CD4-positive, alpha-beta T cell treated with Interferon alpha-2 for 1 hour (primary cell): ENCODE data around the gene OR1K1.
"Not testable (repeated sequence)": the region's sequence is repeated elsewhere in the genome, so short reads cannot be mapped to it uniquely, and the experiment has no call there.

Source experiments
- DNase-seq, 2 donors: peaks; one replicate each; pipeline ENCODE4 v3.0.0-alpha.2; 2020 to 2022

The OR1K1 gene, protein sequence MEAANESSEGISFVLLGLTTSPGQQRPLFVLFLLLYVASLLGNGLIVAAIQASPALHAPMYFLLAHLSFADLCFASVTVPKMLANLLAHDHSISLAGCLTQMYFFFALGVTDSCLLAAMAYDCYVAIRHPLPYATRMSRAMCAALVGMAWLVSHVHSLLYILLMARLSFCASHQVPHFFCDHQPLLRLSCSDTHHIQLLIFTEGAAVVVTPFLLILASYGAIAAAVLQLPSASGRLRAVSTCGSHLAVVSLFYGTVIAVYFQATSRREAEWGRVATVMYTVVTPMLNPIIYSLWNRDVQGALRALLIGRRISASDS

GRCh38 chr9:122800066-122801060, at the start of gene OR1K1:
TSS of gene OR1K1 (plus strand) at chr9:122800123. CDS start at chr9:122800123, 0 bp downstream.
- DNase-seq: no peak

- DNase-seq: no peak
Observed at GRCh38 chr9:122754825-122755224, 45.1 kb upstream of the OR1K1 start.

- no peak for DNase-seq
Observed at GRCh38 chr9:122767817-122768216, 32.1 kb upstream of the OR1K1 start.

DNA sequence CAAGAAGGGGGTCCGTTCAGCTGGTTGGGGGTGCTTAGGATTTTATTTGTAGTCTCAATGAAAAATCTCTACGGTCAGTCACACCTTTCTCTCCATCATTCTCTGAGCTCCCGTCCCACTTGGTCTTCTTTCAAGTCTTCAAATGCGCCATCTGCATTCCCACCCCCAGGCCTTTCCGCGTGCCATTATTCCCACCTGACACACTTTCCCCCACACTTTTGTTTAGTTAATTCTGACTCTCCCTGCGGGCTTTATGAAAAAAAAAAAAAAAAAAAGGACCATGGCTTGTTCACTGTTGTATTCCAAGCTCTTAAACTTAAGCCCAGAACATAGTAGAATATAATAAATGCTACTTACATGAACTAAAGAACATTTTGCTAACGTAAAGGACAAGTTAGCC, 22.9 kb upstream of the OR1K1 start:
- no peak for DNase-seq

DNA sequence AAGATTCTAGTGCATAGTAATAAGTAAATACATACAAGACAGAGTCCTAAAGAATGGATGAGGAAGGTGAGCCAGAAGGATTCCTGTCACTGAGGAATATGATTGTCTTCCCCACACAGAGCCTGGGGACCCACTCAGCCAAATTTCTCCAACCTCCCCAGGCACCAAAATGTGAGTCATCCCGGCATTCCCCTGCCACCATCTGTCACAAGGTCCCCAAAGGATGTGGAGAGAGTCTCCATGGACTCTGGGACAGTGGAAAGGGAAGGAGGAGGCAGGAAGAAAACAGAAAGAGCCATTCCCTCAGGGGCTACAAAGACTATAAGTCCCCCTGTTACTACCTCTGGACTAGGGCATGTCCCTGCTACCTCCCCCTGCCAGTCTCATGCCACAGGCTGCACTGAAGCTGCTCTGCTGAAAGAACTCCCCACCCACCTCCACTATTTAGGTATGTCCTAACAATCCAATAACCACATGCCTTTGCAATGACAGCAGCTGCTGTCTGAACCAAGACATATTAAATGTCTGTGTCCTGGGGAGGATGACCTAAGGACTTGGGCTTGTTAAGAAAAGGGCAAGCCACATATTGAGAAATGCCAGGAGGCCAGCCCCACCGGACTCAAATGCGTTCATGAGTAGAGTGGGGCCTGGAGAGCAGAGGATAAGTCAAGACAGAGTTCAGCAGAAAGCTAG, 21.8 kb upstream of the OR1K1 start:
- no peak for DNase-seq

- DNase-seq: no peak
Observed at GRCh38 chr9:122779181-122779580, 20.7 kb upstream of the OR1K1 start.

DNA sequence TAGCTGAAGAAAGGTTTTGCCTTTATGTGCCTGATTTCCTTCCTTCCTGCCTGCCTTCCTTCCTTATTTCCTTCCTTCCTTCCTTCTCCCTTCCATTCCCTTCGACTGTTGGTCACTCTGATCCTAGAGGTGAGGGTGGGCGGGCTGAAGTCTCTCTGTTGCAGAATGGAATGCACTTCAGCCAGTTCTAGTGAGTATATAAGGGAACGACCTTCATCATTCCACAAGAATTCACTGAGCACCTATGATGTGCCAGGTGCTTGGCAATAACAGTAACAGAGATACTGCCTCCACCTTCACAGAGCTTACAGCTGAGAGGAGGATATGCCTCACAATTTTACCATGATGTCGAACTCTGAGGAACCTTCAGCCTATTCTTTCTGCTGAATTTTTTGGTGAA, 19.9 kb upstream of the OR1K1 start:
- no peak for DNase-seq

GRCh38 chr9:122781671-122782070, 18.3 kb upstream of the OR1K1 start:
- DNase-seq: no peak

- no peak for DNase-seq
Observed at GRCh38 chr9:122785269-122785668, 14.7 kb upstream of the OR1K1 start.

DNA sequence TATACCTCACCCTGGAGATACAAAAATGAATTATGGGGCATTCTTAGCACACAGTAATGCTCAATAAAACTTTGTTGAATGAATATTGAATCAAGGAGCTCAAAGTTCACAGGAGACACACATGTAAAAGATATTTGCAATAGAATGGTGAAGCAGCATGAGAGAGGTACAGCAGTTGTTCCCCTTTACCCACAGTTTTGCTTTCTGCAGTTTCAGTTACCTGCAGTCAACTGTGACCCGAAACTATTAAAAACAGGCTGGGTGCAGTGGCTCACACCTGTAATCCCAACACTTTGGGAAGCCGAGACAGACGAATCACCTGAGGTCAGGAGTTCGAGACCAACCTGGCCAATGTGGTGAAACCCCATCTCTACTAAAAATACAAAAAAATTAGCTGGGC, 13.6 kb upstream of the OR1K1 start:
- DNase-seq: no peak

DNA sequence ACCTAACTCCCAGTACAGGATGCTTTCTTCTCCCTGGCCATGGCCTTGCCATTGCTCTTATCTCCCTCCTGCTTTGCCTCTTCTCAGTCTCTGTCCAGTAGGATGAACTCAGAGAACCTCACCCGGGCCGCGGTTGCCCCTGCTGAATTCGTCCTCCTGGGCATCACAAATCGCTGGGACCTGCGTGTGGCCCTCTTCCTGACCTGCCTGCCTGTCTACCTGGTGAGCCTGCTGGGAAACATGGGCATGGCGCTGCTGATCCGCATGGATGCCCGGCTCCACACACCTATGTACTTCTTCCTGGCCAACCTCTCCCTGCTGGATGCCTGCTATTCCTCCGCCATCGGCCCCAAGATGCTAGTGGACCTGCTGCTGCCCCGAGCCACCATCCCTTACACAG, 11.1 kb upstream of the OR1K1 start, which contains the start of gene OR5C1:
OR5C1 (plus strand) TSS at position 103 of the 400 bp plus-strand sequence; CDS start at position 103, 0 bp downstream.
- DNase-seq: no peak

- no peak for DNase-seq
Observed at GRCh38 chr9:122789256-122790046, 10.5 kb upstream of the OR1K1 start.

- no peak for DNase-seq
Observed at GRCh38 chr9:122791872-122792669, 7.9 kb upstream of the OR1K1 start.

- no peak for DNase-seq
Observed at GRCh38 chr9:122797316-122798063, 2.4 kb upstream of the OR1K1 start.

- no peak for DNase-seq
Observed at GRCh38 chr9:122806661-122807060, 6.7 kb downstream of the OR1K1 start.

DNA sequence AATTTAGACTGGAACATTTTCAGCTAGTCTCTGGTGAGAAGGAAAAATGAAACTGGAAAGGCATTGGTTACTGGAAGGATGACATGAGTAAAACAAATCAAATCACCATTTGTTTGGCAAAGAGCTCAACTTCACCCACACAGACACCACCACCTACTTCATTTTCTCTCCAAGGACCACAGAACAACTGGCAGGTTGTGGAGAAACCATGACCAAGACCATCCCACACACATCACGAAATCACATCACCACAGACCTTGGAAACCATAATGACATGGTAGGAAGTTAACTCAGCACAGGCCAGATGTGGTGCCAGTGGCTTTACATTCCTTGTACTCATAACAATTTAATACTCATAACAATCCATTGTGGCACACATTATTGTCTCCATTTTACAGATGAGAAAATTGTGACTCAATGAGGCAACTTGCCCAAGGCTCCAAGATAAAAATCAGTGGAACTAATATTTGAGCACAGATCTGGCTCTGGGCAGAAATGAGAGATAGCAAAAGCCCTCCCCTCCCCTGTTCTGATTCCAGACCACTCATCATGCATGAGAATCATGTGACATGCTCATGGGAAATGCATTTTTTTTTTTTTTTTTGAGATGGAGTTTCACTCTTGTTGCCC, 7.5 kb downstream of the OR1K1 start:
- no peak for DNase-seq

- DNase-seq: no peak
Observed at GRCh38 chr9:122808141-122808540, 8.2 kb downstream of the OR1K1 start.

GRCh38 chr9:122809261-122809660, 9.3 kb downstream of the OR1K1 start:
- not testable (repeated sequence) for DNase-seq

DNA sequence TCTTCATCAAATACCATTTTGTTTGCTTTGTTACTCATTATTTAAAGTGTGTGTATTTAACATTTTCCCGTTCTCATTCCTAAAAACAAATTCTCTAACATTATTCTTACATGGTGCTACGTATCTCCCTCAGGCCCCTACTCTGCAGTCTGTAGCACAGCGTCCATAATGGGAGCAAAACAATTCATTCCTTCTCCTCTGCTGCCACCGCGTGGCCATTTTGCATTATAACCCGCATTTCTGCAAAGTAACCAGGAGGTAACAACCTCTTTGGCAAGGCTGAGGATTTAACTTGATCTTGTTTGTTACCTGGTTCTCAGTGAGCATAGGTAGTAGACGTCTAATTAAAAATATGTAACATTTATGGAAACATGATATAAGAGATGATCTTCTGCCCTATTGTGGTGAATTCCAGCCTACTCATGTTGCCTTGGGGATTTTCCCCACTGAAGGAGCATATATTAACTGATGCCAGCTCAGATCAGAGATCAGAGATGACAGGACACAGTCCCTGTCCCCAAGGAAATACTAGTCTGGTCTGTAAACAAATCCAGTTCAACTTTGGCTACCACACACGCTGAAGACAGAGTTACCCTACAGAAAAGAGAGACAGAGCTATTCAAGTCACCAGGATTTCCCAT, 10.5 kb downstream of the OR1K1 start:
- DNase-seq: peak; percentile 73 to 81

GRCh38 chr9:122812736-122813135, 12.8 kb downstream of the OR1K1 start:
- DNase-seq: no peak
